Fibroblast of skin of scalp (primary cell): ENCODE results near the gene F2.

Source experiments
- DNase-seq: peaks from one replicate; pipeline ENCODE4 v3.0.0-alpha.2; 2013

Gene F2

DNA sequence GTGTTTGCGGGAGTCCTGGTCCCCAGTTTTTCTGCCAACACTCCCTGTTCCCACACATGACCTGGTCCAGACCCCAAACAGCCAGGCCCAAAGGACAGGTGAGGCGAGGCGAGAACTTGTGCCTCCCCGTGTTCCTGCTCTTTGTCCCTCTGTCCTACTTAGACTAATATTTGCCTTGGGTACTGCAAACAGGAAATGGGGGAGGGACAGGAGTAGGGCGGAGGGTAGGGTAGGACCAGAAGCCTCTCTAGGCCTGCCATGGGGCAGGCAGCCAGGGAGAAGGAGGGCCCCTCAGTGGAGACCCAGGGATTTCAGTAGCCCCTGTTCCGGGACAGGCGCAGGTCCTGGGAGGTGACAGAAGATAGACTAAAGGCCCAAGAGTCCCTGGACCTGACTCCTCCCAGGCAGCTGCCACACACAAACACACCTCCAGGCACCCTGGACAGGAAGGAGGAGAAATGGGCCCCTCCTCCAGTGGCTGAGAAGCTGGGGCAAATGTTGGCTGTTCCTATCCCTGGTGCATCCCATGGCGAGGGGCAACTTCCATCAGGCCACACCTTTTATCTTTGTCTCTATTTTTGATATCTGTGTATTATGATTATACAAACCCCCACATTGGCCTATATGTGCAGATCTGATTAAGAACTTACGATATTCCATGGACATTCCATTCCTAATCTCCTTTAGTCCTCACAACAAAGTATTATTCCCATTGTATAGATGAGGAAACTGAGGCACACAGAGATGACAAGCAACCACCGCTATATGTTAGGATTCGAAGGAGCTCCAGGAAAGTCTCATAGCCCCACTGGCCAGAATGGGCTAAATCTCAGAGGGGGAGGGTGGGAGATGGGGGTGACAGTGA lies 626 bp upstream of the F2 start:
- DNase-seq = peak; percentile 31

DNA sequence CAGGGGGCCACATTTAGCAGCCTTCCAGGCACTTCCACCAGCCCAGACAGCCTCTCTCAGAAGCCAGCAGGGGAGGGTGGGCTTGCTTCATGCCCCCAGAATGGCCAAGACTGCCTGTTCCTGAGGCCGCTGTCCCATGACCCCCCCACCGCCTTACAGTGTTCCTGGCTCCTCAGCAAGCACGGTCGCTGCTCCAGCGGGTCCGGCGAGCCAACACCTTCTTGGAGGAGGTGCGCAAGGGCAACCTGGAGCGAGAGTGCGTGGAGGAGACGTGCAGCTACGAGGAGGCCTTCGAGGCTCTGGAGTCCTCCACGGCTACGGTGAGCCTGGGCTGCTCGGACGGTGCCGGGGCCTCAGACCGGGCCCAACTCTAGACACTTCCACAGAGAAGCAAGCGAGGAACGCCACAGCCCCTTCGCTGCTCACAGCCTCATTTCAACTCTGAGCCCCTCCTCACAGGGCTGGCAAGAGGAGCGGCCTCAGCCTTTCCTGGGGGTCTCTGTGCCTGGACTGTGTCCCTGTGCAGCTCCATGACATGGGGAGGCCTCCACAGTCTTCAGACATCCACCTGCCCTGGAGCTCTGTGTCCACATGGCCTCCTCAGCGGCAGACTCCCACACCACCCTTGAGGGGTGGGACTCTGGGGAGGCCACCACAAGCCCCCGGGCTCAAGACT lies 668 bp downstream of the F2 start:
- DNase-seq = no peak

DNA sequence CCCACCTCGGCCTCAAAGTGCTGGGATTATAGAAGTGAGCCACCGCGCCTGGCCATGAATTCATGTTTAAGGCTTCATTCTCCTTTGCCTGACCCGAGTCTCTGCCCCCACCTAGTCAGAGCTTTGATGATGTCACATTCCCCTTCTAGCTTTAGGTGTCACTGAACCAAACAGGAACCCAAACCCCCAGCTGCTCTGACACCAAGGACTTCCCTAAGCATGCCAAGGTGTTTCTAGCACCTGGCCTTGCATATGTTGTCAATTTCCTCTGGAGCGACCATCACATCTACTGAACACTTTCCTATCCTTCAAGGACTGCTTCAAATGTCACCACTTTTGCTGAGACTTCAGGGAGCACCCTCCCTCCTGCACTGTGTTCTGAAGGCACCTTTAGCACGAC lies 2.3 kb downstream of the F2 start:
- no peak for DNase-seq

DNA sequence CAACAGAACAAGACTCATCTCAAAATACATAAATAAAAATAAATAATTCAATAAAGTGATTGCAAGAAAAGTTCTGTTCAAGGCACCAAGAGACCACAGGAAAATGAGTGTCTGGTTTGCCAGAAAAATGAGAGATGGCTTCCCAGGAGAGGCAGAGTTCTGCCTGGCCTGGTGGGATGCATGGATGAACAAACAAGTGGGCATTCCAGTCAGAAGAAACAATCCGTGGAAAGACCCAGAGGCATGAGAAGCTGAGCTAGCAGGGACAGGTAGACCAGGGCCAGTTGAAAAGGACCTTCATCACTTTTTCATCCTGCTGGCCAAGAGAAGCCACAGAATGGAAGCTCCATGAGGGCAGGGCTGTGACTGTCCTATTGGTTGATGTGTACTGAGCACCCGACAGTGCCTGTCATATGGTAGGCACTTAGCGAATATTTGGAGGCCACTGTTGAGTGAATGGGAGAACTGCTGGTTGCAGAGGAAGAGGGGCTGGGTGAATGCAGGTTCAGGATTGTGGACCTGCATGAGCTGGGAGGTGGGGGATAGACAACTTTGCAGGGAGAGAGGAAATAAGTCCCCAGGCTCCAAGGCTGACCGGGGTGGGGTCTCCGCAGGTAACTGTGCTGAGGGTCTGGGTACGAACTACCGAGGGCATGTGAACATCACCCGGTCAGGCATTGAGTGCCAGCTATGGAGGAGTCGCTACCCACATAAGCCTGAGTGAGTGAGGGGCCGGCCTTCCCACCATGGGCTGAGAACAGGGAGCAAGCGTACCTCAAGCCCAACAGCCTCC lies 3.7 kb downstream of the F2 start:
- DNase-seq = no peak

DNA sequence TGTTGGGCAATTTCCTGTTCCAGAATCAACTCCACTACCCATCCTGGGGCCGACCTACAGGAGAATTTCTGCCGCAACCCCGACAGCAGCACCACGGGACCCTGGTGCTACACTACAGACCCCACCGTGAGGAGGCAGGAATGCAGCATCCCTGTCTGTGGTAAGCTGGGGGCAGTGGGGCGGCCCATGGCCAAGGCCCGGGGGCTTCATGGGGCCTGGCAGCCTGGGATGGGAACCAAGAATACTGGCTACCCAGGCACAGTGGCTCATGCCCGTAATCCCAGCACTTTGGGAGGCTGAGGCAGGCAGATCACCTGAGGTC lies 4.3 kb downstream of the F2 start:
- DNase-seq = no peak

DNA sequence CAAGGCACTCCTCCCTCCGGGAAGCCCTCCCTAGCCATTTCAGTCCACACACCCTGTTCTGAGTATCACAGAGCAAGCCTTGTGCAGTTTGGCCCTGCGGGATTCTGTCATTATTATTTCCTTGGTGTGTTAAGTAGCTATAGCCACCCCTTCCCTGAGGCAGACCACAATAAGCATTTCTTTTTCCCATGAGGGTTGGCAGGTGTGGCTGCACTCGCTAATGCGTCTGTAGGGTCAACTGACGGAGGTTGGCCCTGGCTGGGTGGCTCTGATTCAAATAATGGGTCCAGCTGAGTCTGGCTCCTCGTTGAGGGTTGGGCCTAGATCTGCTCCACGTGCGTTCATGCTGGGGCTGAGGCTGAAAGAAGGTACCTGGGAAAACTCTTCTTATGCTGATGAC lies 5.1 kb downstream of the F2 start:
- DNase-seq = no peak

DNA sequence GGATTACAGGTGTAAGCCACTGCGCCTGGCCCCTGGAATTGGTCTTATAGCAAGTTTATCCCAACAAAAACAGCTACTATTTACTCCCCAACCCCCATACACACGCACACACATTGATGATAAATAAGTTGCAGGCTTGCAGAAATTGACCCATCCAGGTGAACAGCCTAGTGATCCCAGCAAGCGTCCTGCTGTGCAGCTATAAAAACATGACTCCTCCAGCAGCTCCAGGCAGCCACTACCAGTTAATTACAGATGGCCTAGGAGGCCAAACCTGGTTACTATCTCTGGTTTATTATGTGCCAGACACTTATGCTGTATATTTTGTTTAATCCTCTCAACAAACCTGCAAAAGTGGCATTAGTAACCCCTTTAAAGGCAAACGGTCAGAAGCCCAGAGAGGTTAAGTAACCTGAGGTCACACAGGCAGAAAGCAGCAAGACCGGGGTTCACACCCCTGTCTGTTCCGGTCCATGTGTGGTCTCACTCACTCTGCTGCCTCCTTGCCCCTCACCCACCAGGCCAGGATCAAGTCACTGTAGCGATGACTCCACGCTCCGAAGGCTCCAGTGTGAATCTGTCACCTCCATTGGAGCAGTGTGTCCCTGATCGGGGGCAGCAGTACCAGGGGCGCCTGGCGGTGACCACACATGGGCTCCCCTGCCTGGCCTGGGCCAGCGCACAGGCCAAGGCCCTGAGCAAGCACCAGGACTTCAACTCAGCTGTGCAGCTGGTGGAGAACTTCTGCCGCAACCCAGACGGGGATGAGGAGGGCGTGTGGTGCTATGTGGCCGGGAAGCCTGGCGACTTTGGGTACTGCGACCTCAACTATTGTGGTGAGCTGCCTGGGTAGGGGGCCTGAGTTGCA lies 6.6 kb downstream of the F2 start:
- no peak for DNase-seq

DNA sequence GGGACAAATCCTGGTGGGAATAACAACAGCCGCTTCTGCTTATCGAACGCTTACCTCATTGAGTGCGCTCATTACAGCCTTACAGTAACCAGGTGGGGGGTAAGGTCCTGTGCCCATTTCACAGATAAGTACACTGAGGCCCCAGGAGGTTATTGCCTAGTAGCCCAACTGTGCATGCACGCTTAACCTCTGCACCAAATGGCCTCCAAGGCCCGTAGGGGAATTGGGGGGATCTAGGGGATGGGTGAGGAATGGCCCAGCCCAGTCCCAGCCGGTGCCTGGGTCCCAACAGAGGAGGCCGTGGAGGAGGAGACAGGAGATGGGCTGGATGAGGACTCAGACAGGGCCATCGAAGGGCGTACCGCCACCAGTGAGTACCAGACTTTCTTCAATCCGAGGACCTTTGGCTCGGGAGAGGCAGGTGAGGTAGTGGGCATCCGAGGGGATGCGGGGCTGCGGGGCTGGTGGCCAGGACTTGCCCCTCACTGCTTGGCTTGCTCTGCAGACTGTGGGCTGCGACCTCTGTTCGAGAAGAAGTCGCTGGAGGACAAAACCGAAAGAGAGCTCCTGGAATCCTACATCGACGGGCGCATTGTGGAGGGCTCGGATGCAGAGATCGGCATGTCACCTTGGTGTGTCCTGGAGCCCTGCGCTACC lies 7.3 kb downstream of the F2 start:
- DNase-seq = no peak

DNA sequence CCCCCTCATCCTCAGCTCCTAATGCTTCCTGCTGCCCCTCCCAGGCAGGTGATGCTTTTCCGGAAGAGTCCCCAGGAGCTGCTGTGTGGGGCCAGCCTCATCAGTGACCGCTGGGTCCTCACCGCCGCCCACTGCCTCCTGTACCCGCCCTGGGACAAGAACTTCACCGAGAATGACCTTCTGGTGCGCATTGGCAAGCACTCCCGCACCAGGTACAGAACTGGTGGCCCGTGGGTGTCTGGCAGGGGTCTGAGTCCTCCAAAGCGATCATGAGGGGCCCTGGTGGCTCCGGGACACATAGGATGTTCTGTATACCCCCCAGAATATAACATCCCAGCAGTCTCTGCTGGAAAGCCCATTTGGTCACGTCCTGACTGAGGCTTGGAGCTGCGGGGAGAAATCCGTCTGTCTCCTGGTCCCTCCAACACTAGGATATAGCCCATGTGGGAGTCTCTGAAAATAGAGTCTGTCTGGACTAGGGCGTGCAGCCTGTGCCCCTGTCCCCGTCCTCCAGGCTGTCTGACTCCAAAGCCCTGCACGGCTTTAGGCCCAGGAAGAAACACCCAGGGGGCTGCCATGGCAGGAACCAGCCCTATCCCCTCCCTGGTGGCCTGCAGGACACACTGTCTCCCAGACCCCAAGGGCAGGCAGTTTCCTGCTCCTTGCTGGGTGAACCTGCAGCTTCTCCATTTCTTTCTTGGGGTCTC lies 9.1 kb downstream of the F2 start:
- no peak for DNase-seq

DNA sequence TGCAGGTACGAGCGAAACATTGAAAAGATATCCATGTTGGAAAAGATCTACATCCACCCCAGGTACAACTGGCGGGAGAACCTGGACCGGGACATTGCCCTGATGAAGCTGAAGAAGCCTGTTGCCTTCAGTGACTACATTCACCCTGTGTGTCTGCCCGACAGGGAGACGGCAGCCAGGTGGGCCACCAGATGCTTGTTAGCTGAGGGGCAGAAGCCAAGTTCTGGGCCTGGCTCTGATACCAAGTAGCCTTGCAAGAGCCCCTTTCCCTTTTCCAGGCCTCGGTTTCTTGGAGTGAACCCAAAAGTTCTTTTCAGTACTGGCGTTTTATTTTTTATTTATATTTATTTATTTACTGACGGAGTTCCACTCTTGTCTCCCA lies 9.6 kb downstream of the F2 start:
- no peak for DNase-seq

DNA sequence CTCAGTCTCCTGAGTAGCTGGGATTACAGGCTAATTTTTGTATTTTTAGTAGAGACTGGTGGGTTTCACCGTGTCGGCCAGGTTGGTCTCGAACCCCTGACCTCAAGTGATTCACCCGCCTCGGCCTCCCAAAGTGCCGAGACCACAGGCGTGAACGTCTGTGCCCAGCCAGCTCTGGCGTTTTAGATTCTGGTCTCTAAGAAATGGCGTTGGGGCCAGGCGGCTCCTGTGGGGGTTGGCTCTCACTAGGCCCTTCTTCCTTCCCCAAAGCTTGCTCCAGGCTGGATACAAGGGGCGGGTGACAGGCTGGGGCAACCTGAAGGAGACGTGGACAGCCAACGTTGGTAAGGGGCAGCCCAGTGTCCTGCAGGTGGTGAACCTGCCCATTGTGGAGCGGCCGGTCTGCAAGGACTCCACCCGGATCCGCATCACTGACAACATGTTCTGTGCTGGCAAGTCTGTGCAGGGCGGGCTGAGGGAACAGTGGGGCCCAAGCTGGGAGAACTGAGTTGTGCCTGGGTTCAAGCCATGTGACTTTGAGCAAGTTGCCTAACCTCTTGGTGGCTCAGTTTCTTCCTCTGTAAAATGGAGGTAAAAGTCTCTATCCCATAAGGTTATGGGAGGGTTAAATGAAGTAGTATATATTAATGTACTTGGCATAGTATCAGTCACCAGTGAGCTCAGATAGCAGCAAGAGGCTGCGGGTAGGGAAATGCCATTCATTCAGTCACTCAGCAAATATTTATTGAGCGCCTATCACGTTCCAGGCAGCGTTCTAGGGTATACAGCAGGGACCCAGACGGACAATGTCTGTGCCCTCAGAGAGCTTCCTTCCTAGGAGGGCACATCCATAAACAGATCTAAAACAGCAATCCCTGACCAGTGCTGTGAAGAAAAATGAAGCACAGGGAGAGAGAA lies 10.4 kb downstream of the F2 start:
- DNase-seq = peak; percentile 25

DNA sequence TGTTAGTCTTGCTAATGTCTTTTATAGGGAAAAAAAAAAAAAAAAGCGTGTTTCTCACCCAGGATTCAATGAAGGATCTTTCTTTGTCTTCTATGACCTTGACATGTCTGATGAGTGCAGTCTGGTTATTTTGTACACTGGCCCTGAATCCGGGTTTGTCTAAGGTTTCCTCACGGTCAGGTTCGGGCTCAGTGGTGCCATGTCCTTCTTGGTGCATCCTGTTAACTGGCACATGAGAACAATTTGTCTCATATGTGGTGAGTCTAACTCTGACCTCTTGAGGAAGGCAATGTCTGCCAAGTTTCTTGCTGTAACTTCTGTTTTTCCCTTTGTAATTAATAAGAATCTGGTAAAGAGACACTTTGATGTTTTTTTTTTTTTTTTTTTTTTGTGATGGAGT lies 12.5 kb downstream of the F2 start:
- no peak for DNase-seq

DNA sequence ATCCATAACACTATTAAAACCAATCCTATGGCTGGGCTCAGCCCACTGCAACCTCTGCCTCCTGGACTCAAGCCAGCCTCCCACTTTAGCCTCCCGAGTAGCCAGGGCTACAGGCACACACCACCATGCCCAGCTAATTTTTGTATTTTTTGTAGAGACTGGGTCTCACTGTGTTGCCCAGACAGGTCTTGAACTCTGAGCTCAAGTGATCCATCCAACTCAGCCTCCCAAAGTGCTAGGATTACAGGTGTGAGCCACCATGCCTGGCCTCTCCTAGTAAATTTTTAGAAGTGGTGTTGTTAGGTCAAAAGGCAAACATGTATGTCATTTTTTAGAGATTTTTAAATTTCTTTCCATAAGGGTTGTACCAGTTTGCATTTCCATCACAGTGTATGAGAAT lies 14.2 kb downstream of the F2 start:
- DNase-seq = no peak

DNA sequence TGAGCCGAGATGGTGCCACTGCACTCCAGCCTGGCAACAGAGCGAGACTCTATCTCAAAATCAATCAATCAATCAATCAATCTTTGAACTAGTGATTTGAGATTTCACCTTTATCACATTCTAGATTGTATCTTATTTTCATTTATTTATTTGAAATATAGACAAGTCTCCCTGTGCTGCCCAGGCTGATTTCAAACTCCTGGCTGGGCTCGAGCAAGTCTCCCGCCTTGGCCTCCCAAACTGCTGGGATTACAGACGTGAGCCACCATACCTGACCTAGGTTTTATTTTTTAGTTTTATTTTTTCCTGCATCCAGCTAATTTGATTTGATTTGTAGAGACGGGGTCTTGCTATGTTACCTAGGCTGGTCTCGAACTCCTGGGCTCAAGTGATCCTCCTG lies 17.1 kb downstream of the F2 start:
- DNase-seq = no peak

DNA sequence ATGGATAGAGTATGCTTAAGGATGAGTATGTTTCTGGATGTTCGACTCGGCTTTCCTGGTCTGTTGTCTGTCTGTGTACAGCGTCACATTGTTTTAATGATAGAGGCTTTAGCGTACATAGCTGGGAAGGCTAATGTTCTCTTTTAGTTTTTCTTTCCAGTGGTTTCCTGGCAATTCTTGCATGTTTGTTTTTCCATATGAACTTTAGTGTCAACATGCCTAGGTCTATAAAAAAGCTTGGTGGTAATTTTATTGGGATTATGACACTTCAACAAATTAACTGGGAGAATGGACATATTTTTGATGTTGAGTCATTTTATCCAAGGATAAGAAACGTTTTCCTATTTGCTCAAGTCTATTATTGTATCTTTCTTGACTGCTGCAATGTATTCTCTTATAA lies 17.6 kb downstream of the F2 start:
- DNase-seq = peak; percentile 52

DNA sequence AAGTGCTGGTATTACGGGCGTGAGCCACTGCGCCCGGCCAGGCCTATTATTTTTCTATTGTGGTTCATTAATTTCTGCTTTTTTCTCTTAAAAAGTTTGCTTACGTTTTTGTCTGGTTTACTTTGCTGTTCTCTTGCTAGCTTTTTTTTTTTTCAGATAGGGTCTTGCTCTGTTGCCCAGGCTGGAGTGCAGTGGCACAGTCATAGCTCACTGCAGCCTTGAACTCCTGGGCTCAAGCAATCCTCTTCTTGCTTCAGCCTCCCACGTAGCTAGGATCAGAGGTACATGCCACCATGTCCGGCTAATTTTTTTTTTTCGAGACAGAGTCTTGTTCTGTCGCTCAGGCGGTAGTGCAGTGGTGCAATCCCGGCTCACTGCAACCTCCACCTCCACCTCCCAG lies 18.7 kb downstream of the F2 start:
- DNase-seq = no peak

DNA sequence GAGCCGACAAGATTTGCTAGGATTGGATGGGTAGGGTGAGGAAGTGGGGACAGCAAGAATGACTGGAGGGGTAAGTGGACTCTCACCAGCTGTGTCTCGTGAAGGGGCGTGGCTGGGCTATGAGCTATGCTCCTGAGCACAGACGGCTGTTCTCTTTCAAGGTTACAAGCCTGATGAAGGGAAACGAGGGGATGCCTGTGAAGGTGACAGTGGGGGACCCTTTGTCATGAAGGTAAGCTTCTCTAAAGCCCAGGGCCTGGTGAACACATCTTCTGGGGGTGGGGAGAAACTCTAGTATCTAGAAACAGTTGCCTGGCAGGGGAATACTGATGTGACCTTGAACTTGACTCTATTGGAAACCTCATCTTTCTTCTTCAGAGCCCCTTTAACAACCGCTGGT lies 19.9 kb downstream of the F2 start:
- no peak for DNase-seq

DNA sequence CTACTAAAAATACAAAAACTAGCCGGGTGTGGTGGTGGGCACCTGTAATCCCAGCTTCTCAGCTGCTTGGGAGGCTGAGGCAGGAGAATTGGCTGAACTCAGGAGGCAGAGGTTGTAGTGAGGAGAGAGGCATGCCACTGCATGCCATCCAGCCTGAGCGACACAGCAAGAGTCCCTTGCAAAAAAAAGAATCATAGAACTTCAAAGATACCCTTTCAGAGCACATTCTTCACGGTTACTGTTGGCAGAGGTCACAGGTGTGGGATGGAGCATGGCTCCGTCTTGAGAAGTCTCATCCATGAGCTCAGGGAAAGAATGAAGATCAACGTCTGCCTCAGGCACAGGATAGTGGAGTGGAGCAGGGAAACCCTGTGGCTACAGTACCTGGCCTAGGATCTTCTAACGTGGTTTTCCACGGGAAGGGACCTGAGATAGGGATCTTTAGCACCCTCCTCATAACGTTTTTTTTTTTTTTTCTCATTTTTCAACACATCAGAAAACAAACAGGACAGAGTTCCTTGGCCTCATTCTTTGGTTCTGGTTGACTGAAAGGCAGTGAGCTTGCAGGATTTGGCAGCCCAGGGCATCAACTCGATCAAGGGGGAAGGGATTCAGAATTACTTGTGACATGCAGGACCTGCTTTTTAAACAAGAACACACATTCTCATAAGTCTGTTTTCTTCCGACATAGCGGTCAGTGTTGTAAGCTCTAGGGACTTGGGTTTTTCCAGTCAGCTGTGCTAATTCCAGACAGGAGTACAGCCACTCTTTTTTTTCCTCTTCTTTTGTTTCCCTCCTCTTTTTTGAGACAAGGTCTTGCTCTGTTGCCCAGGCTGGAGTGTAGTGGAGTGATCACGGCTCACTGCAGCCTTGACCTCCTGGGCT lies 22.8 kb downstream of the F2 start:
- DNase-seq = no peak

DNA sequence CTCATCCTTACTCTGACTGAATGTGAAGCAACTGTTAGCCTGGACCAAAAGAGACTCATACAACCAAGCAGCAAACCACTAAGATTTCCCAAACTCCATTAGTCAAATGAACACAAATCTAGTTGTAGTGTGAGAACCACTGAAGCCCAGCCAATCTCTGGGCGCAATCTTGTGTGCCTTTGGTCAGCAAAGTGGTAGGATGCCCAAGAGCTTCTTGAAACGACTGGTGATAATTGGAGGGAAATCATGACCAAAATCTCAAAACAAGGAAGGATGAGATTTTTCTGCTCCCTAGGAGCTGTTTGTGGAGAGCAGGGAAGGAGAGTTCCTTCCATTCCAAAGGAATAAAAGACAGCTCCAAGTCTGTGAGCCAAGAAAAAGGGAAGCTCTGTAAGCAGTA lies 24.0 kb downstream of the F2 start:
- no peak for DNase-seq
